Ovary (tissue), 3 donors: ENCODE measurements around the gene UPK2.

Experiments used
- CTCF ChIP-seq, 3 donors: fragments of 450-650 bp in 2 of 3; fragments of 200-600 bp in 1 of 3; IDR thresholded peaks; one replicate each; pipeline versions ENCODE4 v1.5.1 to v1.8.0; 2016 to 2022; ENCODE audit warnings: antibody characterized with exemption in 3 of 3, mild to moderate bottlenecking in 1 of 3
- POLR2A ChIP-seq: fragments of 450-650 bp; IDR thresholded peaks from one replicate; pipeline ENCODE4 v1.6.1; 2017; ENCODE audit warnings: antibody characterized with exemption, mild to moderate bottlenecking, moderate library complexity
- donor health status: DM: no; HTN: no; CAD: no.

GRCh38 chr11:118988280-118988679 is 32.2 kb downstream of the UPK2 start:
- TF ChIP-seq CTCF (IDR thresholded peaks at IDR 0.05) (no peak), POLR2A (no peak)
